ENCODE results near the gene FTO.

DNA sequence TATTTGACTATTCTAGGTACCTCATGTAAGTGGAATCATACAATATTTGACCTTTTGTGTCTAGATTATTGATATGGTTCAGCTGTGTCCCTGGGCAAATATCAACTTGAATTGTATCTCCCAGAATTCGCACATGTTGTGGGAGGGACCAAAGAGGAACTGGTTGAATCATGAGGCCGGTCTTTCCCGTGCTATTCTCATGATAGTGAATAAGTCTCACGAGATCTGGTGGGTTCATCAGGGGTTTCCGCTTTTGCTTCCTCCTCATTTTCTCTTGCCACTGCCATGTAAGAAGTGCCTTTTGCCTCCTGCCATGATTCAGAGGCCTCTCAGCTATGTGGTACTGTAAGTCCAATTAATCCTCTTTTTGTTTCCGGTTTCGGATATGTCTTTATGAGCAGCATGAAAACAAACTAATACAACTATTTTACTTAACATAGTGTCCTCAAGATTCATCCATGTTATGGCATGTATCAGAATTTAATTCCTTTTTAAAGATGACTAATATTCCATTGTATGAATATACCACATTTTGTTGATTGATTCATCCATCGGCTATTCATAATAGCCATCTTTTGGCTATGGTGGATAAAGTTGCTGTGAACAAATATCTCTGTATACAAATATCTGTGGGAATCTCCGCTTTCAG is 129.1 kb downstream of the FTO start:
- TF ChIP-seq, protein P1, sequence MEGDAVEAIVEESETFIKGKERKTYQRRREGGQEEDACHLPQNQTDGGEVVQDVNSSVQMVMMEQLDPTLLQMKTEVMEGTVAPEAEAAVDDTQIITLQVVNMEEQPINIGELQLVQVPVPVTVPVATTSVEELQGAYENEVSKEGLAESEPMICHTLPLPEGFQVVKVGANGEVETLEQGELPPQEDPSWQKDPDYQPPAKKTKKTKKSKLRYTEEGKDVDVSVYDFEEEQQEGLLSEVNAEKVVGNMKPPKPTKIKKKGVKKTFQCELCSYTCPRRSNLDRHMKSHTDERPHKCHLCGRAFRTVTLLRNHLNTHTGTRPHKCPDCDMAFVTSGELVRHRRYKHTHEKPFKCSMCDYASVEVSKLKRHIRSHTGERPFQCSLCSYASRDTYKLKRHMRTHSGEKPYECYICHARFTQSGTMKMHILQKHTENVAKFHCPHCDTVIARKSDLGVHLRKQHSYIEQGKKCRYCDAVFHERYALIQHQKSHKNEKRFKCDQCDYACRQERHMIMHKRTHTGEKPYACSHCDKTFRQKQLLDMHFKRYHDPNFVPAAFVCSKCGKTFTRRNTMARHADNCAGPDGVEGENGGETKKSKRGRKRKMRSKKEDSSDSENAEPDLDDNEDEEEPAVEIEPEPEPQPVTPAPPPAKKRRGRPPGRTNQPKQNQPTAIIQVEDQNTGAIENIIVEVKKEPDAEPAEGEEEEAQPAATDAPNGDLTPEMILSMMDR (IDR thresholded peaks at IDR 0.05; ENCODE audit: insufficient read depth, low read length, poor library complexity, severe bottlenecking): no peak
- TF ChIP-seq EZH2phosphoT487 (conservative IDR thresholded peaks at IDR 0.05; ENCODE audit: low read length): no peak
